Activated CD8-positive, alpha-beta memory T cell treated with anti-CD3 and anti-CD28 coated beads for 24 hours (primary cell): ENCODE measurements around the gene MANBA.
"Not testable (repeated sequence)": the region's sequence is repeated elsewhere in the genome, so short reads cannot be mapped to it uniquely, and the experiment has no call there.

Experiments used
- DNase-seq: peaks from one replicate; pipeline ENCODE4 v3.0.0-alpha.2; 2020

The MANBA gene

GRCh38 chr4:102718833-102719575 is 41.8 kb downstream of the MANBA start:
- DNase-seq = not testable (repeated sequence)

DNA sequence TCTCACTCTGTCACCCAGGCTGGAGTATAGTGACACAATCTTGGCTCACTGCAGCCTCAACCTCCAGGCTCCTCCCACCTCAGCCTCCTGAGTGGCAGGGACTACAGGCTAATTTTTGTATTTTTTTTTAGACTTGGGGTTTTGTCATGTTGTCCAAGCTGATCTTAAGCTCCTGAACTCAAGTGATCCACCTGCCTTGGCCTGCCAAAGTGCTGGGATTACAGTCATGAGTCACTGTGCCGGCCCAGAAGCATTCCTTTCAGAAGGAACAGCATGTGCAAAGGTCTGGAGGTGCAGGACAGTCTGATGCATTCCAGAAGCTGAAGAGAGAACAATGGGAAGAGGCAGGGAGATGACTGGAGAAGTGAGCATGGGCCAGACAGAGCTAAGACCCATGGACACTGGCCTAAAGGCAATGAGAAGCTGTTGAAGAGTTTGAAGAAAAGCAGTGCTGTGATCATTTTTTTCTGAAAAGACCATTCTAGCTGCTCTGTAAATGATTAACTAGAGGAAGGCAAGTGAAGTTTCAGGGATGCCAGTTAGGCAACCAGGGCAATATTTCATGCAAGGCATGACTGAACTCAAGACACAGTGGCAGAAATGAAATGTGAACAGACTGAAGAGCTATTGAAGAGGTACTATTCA is 43.2 kb downstream of the MANBA start:
- DNase-seq = no peak

DNA sequence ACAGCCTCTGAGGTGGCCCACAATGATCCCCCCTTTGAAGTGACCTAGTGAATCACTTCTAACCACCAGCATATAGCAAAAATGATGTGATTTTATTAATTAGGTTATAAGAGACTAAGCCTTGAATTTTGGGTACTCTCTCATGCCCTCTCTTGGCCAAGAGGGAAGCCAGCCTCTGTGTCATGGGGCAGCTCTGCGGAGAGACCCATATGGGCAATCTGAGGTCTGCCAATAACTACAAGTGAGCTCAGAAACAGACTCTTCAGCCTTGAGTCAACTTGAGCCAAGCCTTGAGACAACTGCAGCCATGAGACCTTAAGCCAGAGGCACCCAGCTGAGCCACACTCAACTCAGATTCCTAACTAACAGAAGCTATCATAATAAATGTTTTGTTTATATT is 45.7 kb downstream of the MANBA start:
- no peak for DNase-seq

GRCh38 chr4:102713774-102714173 is 47.0 kb downstream of the MANBA start:
- not testable (repeated sequence) for DNase-seq

DNA sequence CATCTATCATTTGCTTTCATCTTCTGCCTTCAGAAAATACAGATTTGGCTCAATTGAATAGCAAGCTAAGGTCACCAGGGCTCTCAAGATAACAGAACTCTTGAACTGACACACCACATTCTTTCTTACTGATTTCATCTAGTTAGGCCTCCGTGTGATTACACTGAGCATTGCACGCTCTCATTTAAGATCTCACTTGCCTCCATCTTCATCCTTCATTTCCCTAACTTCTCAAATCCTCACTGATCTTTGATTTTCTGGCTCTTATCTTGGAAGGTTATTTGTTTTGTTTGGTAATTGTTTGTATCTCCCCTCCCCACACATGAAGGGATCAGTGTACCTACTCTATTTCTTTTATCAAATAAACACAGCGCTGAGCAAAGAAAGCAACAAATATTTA is 47.7 kb downstream of the MANBA start:
- DNase-seq = no peak

DNA sequence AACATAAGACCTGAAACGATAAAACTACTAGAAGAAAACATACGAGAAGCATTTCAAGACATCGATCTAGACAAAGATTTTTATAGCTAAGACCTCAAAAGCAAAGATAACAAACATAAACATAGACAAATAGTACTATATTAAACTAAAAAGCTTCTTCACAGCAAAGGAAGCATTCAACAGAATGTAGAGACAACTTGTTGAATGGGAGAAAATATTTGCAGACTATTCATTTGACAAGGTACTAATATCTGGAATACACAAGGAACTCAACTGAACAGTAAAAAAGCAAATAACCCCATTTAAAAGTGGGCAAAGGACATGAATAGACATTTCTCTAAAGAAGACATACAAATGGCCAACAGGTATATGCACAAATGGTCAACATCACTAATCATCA is 49.8 kb downstream of the MANBA start:
- no peak for DNase-seq

DNA sequence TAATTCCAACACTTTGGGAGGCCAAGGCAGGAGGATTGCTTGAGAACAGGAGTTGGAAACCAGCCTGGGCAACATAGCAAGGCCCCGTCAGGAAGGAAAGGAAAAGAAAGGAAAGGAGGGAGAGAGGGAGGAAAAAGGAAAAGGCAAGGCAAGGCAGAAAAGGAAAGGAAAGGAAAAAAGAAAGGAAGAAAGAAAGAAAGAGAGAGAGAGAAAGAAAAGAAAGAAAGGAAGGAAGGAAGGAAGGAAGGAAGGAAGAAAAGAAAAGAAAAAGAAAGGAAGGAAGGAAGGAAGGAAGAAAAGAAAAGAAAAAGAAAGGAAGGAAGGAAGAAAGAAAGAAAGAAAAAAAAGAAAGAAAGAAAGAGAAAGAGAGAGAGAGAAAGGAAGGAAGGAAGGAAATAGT is 51.7 kb downstream of the MANBA start:
- not testable (repeated sequence) for DNase-seq

DNA sequence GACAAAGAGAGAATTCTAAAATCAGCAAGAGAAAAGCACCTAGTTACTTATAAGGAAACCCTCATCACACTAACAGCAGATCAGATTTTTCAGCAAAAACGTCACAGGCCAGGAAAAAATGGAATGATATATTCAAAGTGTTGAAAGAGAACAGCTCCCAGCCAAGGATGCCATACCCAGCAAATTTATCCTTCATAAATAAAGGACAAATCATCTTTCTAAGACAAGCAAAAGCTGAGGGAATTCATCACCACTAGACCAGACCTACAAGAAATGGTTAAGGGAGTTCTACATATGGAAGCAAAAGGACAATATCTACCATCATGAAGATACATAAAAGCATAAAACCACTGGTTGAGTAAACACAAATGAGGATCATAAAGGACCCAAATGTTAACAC is 53.6 kb downstream of the MANBA start:
- DNase-seq = no peak

GRCh38 chr4:102705391-102705935 is 55.3 kb downstream of the MANBA start:
- no peak for DNase-seq

DNA sequence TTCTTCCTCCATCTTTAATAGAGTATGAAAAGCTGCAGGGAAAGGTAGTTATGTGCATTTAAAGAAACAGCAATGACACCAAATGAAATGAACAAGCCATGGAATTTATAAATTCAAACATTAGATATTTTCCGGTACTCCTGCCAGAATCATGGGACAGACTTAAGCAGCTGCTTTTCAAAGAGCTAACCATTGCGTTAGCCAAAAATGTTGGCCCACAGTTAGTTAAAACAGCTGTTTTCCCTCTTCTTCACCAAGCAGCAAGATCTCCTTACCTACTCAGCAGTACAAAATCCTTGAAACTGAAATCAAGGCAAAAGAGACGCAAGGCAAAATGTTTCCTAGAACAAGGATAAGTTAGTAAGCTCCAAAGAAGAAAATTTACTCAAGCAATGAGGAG is 64.0 kb downstream of the MANBA start:
- no peak for DNase-seq

DNA sequence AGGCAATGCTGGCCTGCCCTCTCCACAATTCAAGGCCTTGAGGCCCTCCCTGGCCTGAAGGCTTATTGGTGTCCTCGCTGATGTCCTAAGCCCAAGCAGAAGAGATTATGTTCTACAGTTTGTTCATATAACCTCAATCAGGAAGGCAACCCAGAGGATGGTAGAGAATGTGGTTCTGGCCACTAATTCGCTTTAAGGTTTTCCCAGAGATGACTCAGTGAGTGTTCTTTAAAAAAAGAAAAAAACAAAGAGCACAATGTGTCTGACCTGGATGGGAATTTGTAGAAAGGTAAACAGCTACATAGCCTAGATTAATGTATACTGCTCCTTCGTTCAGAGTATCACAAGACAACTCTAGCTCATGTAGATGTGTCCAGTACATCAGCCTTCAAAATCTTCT is 66.0 kb downstream of the MANBA start:
- DNase-seq = no peak

GRCh38 chr4:102693861-102694260 is 66.9 kb downstream of the MANBA start:
- no peak for DNase-seq

- DNase-seq = no peak
These were observed 67.4 kb downstream of the MANBA start for GRCh38 chr4:102693262-102693850.

GRCh38 chr4:102692474-102692873 is 68.3 kb downstream of the MANBA start:
- DNase-seq = no peak

GRCh38 chr4:102687982-102688433 is 72.8 kb downstream of the MANBA start:
- DNase-seq = no peak

GRCh38 chr4:102687373-102687981 is 73.3 kb downstream of the MANBA start:
- no peak for DNase-seq

- DNase-seq = no peak
These were observed 75.0 kb downstream of the MANBA start for GRCh38 chr4:102685768-102686167.

- DNase-seq = no peak
These were observed 76.1 kb downstream of the MANBA start for GRCh38 chr4:102684610-102685052.

DNA sequence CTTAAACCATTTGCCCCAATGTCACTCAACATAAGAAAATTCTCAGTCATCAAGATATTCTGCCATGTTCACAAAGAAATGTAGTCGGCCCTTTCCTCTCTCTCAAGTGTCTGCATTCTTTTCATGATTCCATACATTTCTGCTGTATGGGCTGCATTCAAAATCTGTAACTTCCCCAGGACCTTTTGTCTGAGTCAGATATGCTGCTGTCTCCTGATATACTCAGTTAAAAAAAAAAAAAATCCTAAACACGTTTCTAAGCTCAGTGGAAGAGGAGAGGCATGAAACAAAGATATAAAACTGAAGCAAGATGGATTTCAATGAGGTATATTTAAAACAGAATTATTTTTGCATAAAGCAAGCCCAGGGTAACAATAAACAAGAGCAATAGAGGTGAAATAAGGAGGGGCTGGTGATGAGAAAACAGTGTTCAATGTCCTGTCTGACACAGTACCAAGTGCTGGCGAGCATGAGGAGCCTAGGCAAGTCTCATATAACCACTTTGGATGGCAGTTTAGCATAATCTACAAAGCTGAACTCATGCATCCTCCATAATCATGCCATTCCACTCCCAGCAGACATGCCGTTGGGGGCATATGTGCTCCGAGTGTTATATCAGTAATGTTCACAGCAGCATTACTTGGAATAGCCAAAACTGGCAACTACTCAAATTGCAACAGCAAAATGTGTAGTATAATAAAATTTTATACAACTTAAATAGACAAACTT is 76.7 kb downstream of the MANBA start:
- DNase-seq = no peak

- no peak for DNase-seq
These were observed 82.0 kb downstream of the MANBA start for GRCh38 chr4:102678695-102679335.

DNA sequence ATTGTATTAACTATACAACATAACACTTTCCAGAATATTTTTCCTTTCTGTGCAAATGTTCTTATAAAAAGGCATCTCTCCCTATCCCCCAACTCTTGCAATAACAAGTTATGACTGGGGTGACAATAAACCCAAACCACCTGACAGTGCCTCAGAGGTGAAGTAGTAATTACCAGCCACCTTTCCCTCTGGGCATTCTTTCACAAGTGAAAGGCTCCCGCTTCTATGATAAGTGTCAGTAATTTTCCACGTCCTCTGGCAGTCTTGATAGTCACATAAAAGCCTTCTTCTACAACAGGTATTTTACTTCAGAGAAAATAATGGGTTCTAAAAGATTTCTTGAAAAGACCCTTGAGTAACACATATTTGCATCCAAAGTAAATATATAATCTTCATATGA is 82.7 kb downstream of the MANBA start:
- DNase-seq = no peak

DNA sequence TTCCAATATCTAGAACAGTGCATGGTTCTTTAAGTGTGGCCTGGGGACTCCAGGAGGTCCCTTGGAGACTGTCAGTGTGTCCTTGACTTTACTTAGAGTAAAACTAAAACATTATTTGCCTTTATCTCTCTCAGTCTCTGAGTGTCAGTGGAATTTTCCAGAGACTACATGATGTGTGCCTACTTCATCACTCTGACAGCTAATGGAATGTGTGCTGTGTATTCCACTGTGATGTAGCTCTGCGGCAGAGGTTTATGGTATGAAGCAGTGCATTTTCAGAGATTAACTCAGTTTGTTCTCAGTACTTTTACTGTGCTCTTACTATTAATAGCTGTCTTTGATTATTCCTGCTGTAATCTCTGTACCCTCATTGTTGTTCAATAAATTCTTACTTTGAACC is 85.6 kb downstream of the MANBA start:
- no peak for DNase-seq
